RCC 7860 (cell line): ENCODE results near the gene WDR5B.

ENCODE experiments used
- DNase-seq: peaks from one replicate; pipeline ENCODE4 v3.0.0-alpha.2; 2015; ENCODE audit warnings: low spot score
- FAIRE-seq: peaks from 2 replicates; lab custom pipeline; 2012; peaks lifted over from hg19 to GRCh38; lab: Jason Lieb, UNC

The WDR5B gene

GRCh38 chr3:122410111-122410510 is 5.8 kb downstream of the WDR5B start:
- FAIRE-seq, result no peak
- no peak for DNase-seq

GRCh38 chr3:122409446-122409845 is 6.4 kb downstream of the WDR5B start:
- DNase-seq, result no peak
- FAIRE-seq, result no peak

DNA sequence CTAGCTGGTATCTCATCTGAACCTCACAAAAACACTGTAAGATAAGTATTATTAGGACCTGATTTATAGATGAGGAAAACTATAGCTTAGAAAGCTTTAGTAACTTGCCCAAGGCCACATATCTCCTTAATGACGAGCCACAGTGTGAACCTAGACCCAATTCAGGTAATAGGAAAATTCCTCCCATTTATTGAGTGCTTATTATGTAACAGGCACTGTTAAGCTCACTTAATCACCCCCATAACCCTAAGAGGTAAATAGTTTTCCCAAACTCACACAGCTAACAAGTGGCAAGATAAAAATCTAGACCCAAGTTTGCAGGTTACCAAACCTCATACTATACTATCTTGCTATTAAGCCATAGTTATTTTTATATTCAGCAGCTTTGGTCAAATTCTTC is 7.9 kb downstream of the WDR5B start:
- FAIRE-seq, result no peak

GRCh38 chr3:122406198-122406597 is 9.7 kb downstream of the WDR5B start:
- DNase-seq (no peak), FAIRE-seq (no peak)

More for the DNA sequence above, 7.9 kb downstream of the WDR5B start:
- no peak for DNase-seq

DNA sequence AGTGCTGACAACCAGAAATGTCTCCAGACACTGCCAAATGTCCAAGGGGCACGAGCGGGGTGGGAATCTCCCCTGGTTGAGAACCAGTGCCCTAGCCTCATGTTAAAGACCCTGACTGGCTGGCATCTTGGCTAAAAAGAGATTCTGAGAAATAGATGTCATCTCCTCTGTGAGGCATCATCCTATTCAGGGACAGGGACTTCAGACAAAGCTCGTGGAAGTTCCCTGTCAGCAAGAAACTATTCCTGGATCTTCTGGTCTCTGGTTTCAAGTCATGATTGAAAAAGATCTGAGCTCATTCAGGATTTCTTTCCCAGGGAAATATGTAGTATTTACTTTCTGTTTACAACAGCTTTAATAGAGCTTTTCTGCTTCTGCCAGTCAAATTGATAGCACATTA is 10.8 kb downstream of the WDR5B start:
- FAIRE-seq, result no peak
- DNase-seq, result no peak

GRCh38 chr3:122403489-122403888 is 12.4 kb downstream of the WDR5B start:
- FAIRE-seq (peak; percentile 84), DNase-seq (peak; percentile 94)

DNA sequence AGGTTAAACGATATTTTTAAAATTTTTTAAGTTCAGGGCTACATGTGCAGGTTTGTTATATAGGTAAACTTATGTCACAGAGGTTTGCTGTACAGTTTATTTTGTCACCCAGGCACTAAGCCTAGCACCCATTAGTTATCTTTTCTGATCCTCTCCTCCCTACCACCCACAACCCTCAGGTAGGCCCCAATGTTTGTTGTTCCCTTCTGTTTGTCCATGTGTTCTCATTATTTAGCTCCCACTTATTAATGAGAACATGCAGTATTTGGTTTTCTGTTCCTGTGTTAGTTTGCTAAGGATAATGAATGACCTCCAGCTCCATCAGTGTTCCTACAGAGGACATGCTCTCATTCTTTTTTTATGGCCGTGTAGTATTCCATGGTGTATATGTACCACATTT is 16.9 kb downstream of the WDR5B start:
- no peak for FAIRE-seq
- DNase-seq, result no peak

- DNase-seq (no peak), FAIRE-seq (no peak)
These were observed 18.7 kb downstream of the WDR5B start for GRCh38 chr3:122397201-122397600.

- no peak for DNase-seq
- FAIRE-seq, result no peak
These were observed 19.4 kb downstream of the WDR5B start for GRCh38 chr3:122396511-122396910.

GRCh38 chr3:122395582-122395981 is 20.3 kb downstream of the WDR5B start:
- DNase-seq (no peak), FAIRE-seq (no peak)

- DNase-seq, result no peak
- FAIRE-seq, result no peak
These were observed 21.7 kb downstream of the WDR5B start for GRCh38 chr3:122394173-122394572.

- DNase-seq, result peak; percentile 38
- FAIRE-seq, result peak; percentile 77
These were observed 22.7 kb downstream of the WDR5B start for GRCh38 chr3:122392868-122393844.

- DNase-seq (no peak), FAIRE-seq (no peak)
These were observed 24.0 kb downstream of the WDR5B start for GRCh38 chr3:122391681-122392446.

DNA sequence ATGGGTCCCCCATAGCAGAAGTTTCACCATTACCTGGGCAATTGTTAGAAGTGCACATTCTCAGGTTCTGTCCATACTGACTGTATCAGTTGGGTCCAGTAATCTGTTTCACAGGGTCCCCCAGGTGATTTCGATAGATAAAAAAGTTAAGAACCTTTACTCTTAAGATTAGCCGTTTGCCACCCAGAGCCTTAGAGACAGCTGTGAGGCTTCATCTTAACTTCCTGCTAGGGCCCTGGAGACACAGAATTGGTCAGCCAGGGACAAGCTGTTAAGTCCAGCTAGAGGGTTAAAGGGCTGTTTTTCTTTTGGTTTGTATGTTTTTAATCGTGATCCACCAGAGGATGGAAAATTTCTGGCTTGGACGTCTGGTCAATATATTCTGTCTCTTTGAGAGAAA is 25.2 kb downstream of the WDR5B start:
- DNase-seq (no peak), FAIRE-seq (no peak)

DNA sequence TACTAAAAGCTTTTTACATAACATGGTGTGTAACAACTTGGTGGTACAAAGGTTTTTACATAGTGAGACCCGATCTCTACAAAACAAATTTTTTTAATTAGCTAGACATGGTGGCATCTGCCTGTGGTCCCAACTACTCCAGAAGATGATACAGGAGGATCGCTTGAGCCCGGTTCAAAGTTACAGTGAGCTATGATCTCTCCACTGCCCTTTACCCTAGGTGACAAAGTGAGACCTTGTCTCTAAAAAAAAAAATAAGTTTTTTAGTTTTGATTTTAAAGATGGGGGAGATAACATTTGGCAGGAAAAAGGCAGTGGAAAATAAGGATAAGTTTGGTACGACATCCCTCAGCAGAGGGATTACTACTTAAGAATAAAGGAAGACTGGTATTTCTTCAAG is 26.0 kb downstream of the WDR5B start:
- DNase-seq, result no peak
- FAIRE-seq, result no peak

DNA sequence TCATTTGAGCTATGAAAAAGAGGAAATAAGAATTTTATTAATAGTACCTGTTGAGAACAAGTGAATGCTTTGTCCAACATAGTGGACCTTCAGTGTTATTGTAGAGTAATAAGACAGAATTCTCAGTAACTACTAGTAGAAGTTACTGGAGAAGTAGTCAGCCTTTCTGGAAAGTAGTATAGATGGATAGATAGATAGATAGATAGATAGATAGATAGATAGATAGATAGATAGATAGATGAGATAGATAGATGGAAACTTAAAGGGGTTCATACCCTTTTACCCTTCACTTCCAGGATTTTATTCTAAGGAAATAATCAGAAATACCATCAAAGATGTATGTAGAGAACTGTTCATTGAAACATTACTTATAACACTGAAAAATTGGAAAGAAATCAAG is 26.7 kb downstream of the WDR5B start:
- FAIRE-seq (no peak), DNase-seq (no peak)

GRCh38 chr3:122387709-122388108 is 28.2 kb downstream of the WDR5B start:
- DNase-seq (no peak), FAIRE-seq (no peak)

DNA sequence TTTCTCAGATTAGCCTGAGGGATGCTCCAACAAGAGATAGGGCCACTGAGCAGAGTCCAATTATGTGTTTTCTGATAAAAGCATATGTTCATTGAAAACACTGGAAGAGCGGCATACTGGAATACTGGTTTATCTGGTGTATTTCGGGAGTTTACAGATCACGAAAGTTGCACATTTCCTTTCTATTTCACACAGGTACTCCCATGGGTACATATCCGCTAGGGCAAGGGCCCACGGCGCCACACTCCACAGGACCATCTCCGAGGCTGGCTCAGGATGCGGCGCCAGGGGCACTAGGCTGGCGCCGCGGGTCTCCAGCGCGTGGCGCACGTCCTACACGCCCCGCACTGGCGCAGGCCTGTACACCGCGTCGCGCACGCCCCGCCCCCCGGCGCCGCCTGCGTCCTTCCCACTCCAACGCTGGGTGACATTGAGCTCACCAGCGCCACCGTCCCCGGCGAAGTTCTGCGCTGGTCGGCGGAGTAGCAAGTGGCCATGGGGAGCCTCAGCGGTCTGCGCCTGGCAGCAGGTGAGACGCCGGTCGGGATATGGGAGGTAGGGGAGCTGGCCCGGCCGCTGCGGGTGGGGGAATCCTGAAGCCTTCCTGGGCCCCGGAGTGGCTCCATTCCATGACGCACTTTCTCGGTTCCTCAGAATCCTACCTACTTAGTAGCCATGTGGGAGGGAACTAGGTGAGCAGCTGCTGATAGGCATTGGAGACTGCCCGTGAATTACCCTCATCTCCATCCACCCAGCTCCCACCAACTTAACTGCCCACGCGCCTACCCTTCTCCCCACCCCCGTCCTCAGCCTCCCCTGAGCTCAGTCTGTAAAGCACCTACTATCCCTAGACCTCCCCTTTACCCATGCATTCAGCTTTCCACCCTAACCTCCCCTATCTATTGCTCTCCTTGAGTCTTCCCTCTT is 31.8 kb downstream of the WDR5B start, which contains the start of gene FAM162A:
Gene FAM162A (plus strand): TSS at position 412 of the 927 bp plus-strand sequence. CDS start 84 bp downstream, at position 496.
- FAIRE-seq, result no peak

DNA sequence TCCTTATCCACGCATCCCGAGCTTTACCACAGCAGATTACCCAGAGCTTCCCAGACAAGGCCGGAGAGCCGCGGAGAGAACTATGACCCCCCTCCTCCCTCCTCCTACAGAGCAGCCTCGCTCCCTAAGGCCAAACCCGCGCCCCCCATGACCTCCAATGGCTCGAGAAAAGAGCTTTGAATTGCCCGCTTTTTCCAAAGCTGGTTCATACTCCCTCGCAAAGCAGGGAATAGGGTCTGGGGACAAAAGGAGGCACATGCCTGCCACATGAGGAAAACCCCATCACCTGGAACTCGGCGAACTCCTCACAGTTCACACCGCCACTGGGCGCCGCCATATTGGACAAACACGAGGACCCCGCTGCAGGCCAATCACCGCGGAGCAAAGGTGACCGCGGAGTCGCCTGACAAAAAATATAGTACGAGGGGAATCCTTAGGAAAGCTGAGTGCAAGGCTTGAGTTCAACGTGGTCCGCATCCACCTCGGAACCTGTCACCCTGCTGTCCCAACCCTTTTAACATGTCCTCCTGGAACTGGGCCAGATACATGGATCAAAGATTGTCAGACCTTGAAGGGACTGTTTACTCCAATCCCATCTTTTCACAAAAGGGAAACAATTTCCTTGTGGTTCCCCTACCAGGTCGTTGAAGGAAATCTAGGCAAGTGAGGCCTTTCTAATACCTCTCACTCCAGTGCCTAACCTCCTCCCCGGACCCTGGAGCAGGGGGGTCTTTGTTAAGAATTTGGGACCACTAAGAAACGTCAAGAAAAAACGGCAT is 32.8 kb downstream of the WDR5B start, which contains the start of gene MIX23:
Gene MIX23 (minus strand): TSS at position 344 of the 779 bp plus-strand sequence. CDS start 7 bp downstream, at position 337.
- FAIRE-seq (peak; percentile 68), DNase-seq (peak; percentile 80)

More for the DNA sequence above, 31.8 kb downstream of the WDR5B start, which contains the start of gene FAM162A:
- DNase-seq, result peak; percentile 84

GRCh38 chr3:122377975-122378374 is 37.9 kb downstream of the WDR5B start:
- no peak for FAIRE-seq
- no peak for DNase-seq
